Activated T-helper 1 cell treated with anti-CD3 and anti-CD28 coated beads, Interleukin-12 subunit alpha, Interleukin-12 subunit beta, Interleukin-2, Interleukin-4 antibody, amounts not matched to agents 30 ng/mL and 10 ng/mL and 1 ng/mL, durations not matched to agents 14 hours and 24 hours and 36 hours (primary cell): Measurements from ENCODE around the gene RAPGEF2. TPM values are rescaled to one million over a fixed set of nuclear protein-coding genes. Genes with fewer than 3 reads are reported as not detected.

Source experiments
- DNase-seq: peaks from one replicate; pipeline ENCODE4 v3.0.0; 2021; ENCODE audit warnings: low spot score
- H3K27ac Mint-ChIP-seq: one replicate; pipeline ENCODE4 v1.8.0; 2021; ENCODE audit warnings: mild to moderate bottlenecking, mixed read lengths
- H3K27me3 Mint-ChIP-seq: one replicate; pipeline ENCODE4 v1.8.0; 2022; ENCODE audit warnings: mild to moderate bottlenecking, moderate library complexity, mixed read lengths; ENCODE audit not compliant: insufficient read depth
- H3K36me3 Mint-ChIP-seq: one replicate; pipeline ENCODE4 v1.8.0; 2021; ENCODE audit warnings: low read depth, mixed read lengths
- H3K4me1 Mint-ChIP-seq: one replicate; pipeline ENCODE4 v1.8.0; 2021; ENCODE audit warnings: low read depth, mixed read lengths
- H3K4me3 Mint-ChIP-seq: one replicate; pipeline ENCODE4 v1.8.0; 2021; ENCODE audit warnings: mild to moderate bottlenecking, moderate library complexity, mixed read lengths
- H3K9me3 Mint-ChIP-seq: one replicate; pipeline ENCODE4 v1.8.0; 2021; ENCODE audit warnings: mixed read lengths
- intact Hi-C: fragments of 100-400 bp; cut with micrococcal nuclease; formaldehyde crosslinking; loops from one replicate; pipeline ENCODE4 v1.15.1; 2024
- total RNA-seq: library from RNA; stranded (reverse); gene quantifications from 2 replicates; pipeline ENCODE4 v1.2.3, GENCODE V29; 2022

Gene RAPGEF2
- total RNA-seq, 1 donor from 2014 or later = 27.5 TPM

DNA sequence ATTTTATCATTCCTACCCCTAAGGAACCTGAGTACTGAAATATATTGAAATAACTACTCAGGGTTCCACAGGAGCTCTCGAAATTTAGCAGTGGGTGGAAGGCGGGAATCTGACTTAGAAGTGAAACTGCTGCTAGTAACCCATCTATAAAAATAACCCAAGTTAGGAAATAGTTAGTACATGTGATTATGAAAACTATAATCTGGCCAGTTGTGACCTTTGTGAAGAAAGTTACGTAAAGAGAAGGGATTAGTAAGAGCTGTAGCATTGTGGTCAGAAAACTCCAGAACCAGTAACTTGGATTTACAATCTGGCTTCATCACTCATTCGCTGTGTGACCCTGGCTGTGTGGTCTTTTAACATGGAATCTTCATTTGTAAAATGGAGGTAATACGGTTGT lies 175.5 kb downstream of the RAPGEF2 start:
- Mint-ChIP-seq H3K36me3 (no peaks in the 10 kb centered on the region), H3K4me1 (no peaks in the 10 kb centered on the region), H3K9me3 (no peaks in the 10 kb centered on the region), H3K27ac (no peak overlapping the region), H3K4me3 (no peak overlapping the region), H3K27me3 (no peaks in the 10 kb centered on the region)
- intact Hi-C loops = no loop called here
- no peak for DNase-seq

DNA sequence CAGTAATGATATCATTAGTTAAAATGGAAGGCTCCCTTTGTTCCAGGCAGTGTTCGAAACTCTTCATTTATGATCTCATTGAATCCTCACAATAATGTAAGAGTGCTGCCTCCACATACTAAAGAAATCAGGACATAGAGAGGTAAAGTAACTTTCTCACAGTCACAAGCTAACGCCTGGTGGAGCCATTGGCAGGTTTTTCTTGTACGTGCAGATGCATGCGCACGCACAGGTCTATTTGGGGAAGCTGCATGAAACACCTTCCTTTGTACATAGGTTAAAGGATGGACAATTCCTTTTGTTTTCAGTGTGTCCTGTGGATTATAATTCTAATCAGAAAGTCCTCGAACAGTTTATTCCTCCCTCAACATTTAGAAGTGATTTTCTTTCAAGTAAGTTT lies 176.2 kb downstream of the RAPGEF2 start:
- Mint-ChIP-seq H3K27me3 (no peaks in the 10 kb centered on the region), H3K4me3 (no peak overlapping the region), H3K27ac (no peak overlapping the region), H3K4me1 (no peaks in the 10 kb centered on the region), H3K36me3 (no peaks in the 10 kb centered on the region), H3K9me3 (no peaks in the 10 kb centered on the region)
- DNase-seq = no peak
- intact Hi-C loops = no loop called here

DNA sequence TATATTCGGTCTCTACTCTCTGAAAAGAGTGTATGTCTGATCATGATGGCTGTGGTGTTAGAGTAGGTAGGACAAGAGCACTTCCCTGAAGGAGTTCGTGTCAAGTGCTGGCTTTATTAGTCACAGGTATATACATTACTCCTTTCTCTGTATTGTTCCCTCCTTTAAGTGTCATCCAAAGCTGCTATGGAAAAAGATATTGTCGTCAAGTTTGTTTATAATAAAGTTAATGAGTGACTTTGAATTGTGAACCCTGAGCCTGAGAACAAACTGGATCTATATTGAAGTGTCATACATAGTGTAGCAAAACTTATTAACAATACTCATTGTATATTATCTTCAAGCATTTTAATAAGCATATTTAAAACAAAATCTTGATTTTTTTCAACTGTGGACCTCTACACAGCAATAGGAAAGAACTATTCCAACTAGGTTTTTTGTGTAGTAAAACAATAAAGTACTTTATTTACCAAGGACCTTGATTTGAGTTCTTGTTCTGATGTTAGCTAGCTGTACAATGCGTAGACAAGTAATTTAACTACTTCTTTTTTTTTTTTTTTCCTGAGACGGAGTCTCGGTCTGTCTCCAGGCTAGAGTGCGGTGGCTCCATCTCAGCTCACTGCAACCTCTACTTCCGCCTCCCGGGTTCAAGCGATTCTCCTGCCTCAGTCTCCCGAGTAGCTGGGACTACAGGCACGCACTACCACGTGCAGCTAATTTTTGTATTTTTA lies 177.7 kb downstream of the RAPGEF2 start:
- Mint-ChIP-seq H3K27me3 (no peaks in the 10 kb centered on the region), H3K27ac (no peak overlapping the region), H3K4me1 (no peaks in the 10 kb centered on the region), H3K9me3 (no peaks in the 10 kb centered on the region), H3K36me3 (peaks cover 2% of the 10 kb centered on the region), H3K4me3 (no peak overlapping the region)
- no peak for DNase-seq
- intact Hi-C loops = no loop called here

DNA sequence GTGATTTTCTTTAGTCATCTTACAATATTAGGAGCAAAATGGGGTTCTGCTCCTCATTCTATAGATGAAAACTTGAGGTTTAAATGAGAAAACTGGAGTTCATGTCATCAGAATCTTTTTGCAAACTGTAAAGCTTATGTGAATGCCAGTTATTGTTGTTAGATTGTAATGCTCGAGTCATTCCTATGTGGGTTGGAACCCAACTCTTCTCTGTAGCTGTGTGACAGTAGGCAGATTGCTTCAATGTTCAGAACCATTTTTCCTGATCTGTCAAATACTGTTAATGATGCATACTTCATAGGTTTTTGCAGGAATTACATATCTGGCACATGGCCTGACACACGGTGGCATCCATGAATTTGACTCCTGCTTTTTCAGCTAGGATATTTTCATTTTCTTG lies 178.9 kb downstream of the RAPGEF2 start:
- no peaks in the 10 kb centered on the region for H3K9me3 Mint-ChIP-seq
- H3K27me3 Mint-ChIP-seq = no peaks in the 10 kb centered on the region
- intact Hi-C loops = no loop called here
- peaks cover 2% of the 10 kb centered on the region for H3K36me3 Mint-ChIP-seq
- H3K27ac Mint-ChIP-seq = no peak overlapping the region
- no peak overlapping the region for H3K4me3 Mint-ChIP-seq
- no peak for DNase-seq
- no peaks in the 10 kb centered on the region for H3K4me1 Mint-ChIP-seq

DNA sequence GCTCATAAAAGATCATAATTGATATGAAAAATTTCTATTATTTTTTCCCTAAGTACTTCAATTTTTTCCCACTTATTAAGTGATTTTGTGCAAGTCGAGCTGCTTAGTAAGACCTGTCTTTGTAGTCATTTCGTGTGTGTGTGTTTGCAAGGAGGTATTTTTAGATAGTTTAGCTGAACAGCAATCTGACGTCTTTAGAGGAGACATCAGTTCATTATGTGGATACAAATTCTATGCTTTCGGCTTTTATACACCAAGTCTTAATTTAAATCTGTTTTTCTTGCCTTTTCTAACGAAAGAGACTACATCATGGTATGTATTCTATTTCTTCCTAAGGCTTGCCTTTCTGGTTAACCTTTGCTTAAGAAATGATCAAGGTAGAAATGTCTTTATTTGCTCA lies 179.4 kb downstream of the RAPGEF2 start:
- intact Hi-C loops = no loop called here
- Mint-ChIP-seq H3K4me3 (no peak overlapping the region), H3K4me1 (no peaks in the 10 kb centered on the region), H3K9me3 (no peaks in the 10 kb centered on the region), H3K27ac (no peak overlapping the region), H3K27me3 (no peaks in the 10 kb centered on the region), H3K36me3 (peaks cover 2% of the 10 kb centered on the region)
- no peak for DNase-seq

DNA sequence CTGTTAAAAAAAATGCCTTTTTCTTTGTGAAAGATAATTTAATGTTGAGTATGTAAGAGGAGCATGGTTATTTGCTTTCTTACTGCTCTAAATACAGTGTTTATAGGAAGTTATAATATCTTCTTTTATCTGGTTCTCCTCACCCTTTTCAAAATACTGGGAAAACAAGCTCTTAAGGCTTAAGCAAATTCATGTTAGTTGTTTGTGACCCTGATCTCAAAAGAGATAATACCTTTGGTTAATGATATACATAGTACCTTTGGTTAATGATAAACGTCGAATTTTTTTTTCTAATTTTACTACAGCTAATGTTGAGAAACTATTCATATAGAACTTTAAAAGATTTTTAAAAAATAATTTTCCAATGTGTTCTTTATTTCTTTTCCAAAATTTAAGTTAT lies 180.1 kb downstream of the RAPGEF2 start:
- H3K4me3 Mint-ChIP-seq = no peak overlapping the region
- DNase-seq = no peak
- H3K27ac Mint-ChIP-seq = no peak overlapping the region
- H3K27me3 Mint-ChIP-seq = no peaks in the 10 kb centered on the region
- no peaks in the 10 kb centered on the region for H3K4me1 Mint-ChIP-seq
- H3K36me3 Mint-ChIP-seq = peaks cover 2% of the 10 kb centered on the region
- intact Hi-C loops = no loop called here
- H3K9me3 Mint-ChIP-seq = no peaks in the 10 kb centered on the region

DNA sequence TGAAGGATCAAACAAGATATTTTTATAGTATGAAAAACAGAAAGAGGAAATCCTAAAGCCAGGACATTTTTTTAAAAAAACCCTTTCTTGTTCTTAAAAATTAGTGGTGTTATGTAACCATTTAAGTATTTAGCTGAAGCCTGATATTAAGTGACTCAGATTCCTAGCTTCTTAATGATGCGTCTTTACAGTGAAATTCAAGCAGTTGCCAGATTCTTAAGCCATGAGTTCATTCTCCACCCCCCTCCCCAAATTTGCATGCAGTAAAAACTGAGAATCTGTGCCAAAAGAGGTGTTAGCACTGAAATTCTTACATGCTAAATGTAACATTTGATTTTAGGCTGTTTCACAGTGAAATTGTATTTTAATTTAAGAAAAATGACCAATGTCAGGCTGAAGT lies 180.8 kb downstream of the RAPGEF2 start:
- no peak overlapping the region for H3K4me3 Mint-ChIP-seq
- intact Hi-C loops = no loop called here
- H3K27ac Mint-ChIP-seq = no peak overlapping the region
- H3K27me3 Mint-ChIP-seq = no peaks in the 10 kb centered on the region
- no peak for DNase-seq
- peaks cover 2% of the 10 kb centered on the region for H3K36me3 Mint-ChIP-seq
- no peaks in the 10 kb centered on the region for H3K4me1 Mint-ChIP-seq
- no peaks in the 10 kb centered on the region for H3K9me3 Mint-ChIP-seq

DNA sequence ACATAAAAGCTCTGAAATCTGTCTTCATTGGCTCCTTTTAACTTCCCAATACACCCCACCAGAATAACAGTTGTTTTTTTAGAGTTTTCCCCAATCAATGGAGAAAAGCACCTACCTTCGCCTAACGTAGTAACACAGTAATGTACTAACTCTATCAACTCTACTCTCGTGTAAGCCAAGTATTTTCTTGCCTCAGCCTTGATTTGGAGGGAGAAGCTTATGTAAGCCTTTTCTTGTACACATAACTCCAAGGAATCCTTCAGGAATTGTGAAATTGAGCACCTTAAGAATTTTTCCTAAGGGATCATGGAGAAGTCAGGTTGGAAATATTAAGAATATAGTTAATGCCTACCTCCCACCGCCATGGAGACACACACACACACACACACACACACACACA lies 181.2 kb downstream of the RAPGEF2 start:
- Mint-ChIP-seq H3K36me3 (peaks cover 2% of the 10 kb centered on the region), H3K9me3 (no peaks in the 10 kb centered on the region), H3K4me1 (no peaks in the 10 kb centered on the region), H3K27ac (no peak overlapping the region), H3K27me3 (no peaks in the 10 kb centered on the region), H3K4me3 (no peak overlapping the region)
- no peak for DNase-seq
- intact Hi-C loops = no loop called here

DNA sequence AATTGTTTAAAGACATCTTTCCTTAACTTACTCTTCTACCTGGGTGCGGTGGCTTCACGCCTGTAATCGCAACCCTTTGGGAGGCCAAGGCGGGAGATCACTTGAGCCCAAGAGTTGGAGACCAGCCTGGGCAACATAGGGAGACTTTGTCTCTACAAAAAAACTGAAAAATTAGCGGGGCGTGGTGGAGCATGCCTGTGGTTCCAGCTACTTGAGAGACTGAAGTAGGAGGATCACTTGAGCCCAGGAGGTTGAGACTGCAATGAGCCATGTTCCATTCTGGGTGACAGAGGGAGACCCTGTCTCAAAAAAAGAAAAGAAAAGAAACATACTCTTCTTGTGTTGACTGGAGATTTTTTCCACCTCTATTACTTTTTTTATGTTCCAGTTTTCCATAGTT lies 181.9 kb downstream of the RAPGEF2 start:
- Mint-ChIP-seq H3K27ac (no peak overlapping the region), H3K9me3 (no peaks in the 10 kb centered on the region), H3K36me3 (peaks cover 2% of the 10 kb centered on the region), H3K4me3 (no peak overlapping the region), H3K4me1 (no peaks in the 10 kb centered on the region), H3K27me3 (no peaks in the 10 kb centered on the region)
- intact Hi-C loops = no loop called here
- no peak for DNase-seq

DNA sequence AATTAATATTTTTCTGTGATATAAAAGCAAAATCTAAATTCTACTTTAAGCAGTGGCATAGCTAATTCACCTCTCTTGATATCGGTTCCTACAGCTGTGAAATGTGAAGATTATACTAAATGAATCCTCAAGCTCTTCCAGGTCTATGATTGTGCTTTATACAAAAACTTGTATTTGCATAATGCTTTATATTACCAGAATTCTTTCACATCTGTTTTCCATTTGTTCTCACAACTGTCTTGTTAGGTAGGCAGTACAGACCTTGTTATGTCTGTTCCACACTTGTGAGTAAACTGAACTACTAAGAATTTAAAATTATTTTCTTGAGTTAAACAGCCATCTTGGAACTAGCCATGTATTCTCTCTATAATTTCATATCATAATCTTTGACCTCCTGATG lies 184.9 kb downstream of the RAPGEF2 start:
- no peaks in the 10 kb centered on the region for H3K9me3 Mint-ChIP-seq
- peaks cover 2% of the 10 kb centered on the region for H3K36me3 Mint-ChIP-seq
- no peaks in the 10 kb centered on the region for H3K27me3 Mint-ChIP-seq
- no peaks in the 10 kb centered on the region for H3K4me1 Mint-ChIP-seq
- intact Hi-C loops = no loop called here
- DNase-seq = no peak
- H3K27ac Mint-ChIP-seq = no peak overlapping the region
- no peak overlapping the region for H3K4me3 Mint-ChIP-seq

DNA sequence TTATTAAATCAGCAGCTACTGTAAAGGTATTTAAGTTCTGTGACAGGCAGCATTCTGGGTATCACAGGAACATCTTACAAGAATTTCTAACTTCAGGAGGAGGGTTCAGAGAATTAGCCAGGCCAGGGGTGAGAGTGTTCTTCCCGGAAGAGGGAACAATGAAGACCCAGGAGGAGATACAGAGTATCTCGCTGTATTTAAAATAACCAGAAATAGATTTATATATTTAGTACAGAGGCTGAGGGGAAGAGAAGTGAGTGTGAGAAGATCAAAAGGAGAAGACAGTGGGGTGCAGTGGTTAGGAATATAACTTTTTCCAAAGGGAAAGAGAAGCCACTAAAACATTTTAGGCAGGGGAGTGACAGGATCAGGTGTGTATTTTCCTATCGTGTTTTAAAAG lies 186.8 kb downstream of the RAPGEF2 start:
- H3K4me3 Mint-ChIP-seq = no peak overlapping the region
- H3K27ac Mint-ChIP-seq = no peak overlapping the region
- no peaks in the 10 kb centered on the region for H3K9me3 Mint-ChIP-seq
- intact Hi-C loops = no loop called here
- DNase-seq = no peak
- H3K4me1 Mint-ChIP-seq = no peaks in the 10 kb centered on the region
- H3K27me3 Mint-ChIP-seq = no peaks in the 10 kb centered on the region
- peaks cover under 1% of the 10 kb centered on the region for H3K36me3 Mint-ChIP-seq

DNA sequence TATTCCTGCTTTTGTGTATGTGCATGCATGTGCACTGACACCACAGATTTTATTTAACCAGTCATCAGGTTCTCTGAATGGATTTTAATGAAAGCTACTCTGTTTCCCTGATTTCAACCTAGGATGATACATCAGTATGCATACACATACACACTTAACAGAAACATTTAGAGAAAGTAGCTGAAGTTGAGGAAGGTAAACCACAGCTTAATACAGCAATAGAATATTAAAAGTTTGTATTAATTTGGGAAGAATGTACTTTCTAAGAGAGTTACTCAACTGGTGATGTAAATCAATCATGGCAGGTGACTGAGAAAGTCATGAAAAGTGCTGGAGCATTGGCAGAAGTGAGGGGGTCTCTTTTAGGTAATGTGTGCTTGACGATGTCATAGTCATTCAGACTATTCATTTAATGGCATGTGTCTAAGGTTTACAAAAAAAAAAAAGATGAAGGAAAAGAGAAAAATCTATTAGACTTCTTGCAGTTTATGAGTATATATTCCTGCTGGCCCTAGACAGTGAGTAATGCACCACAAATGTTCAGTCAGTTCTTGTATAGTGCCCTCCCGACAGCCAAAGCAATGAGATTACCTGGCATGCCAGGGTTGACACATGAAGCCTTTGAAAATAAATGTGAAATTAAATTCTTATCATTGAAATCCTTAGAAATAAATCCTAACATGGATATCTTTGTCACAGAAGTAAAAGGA lies 187.6 kb downstream of the RAPGEF2 start:
- no peak for DNase-seq
- Mint-ChIP-seq H3K36me3 (no peaks in the 10 kb centered on the region), H3K27me3 (no peaks in the 10 kb centered on the region), H3K9me3 (no peaks in the 10 kb centered on the region), H3K4me3 (no peak overlapping the region), H3K4me1 (no peaks in the 10 kb centered on the region), H3K27ac (no peak overlapping the region)
- intact Hi-C loops = no loop called here

DNA sequence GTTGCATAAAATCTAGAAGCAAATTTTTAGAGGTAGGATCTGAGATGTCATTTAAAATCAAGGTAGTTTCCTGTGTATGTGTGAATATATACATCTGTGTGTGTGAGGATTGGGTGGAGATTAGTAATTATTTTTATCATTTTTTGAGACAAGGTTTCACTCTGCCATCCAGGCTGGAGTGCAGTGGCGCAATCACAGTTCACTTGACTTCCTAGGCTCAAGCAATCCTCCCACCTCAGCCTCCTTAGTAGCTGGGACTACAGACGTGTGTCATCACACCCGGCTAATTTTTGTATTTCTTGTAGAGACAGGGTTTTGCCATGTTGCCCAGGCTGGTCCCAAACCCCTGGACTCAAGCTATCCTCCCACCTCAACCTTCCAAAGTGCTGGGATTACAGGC lies 188.3 kb downstream of the RAPGEF2 start:
- intact Hi-C loops = no loop called here
- H3K27ac Mint-ChIP-seq = no peak overlapping the region
- H3K27me3 Mint-ChIP-seq = no peaks in the 10 kb centered on the region
- H3K9me3 Mint-ChIP-seq = no peaks in the 10 kb centered on the region
- no peaks in the 10 kb centered on the region for H3K36me3 Mint-ChIP-seq
- no peaks in the 10 kb centered on the region for H3K4me1 Mint-ChIP-seq
- DNase-seq = no peak
- H3K4me3 Mint-ChIP-seq = no peak overlapping the region
